Measurements from ENCODE around the gene DLST.

The DLST gene

DNA sequence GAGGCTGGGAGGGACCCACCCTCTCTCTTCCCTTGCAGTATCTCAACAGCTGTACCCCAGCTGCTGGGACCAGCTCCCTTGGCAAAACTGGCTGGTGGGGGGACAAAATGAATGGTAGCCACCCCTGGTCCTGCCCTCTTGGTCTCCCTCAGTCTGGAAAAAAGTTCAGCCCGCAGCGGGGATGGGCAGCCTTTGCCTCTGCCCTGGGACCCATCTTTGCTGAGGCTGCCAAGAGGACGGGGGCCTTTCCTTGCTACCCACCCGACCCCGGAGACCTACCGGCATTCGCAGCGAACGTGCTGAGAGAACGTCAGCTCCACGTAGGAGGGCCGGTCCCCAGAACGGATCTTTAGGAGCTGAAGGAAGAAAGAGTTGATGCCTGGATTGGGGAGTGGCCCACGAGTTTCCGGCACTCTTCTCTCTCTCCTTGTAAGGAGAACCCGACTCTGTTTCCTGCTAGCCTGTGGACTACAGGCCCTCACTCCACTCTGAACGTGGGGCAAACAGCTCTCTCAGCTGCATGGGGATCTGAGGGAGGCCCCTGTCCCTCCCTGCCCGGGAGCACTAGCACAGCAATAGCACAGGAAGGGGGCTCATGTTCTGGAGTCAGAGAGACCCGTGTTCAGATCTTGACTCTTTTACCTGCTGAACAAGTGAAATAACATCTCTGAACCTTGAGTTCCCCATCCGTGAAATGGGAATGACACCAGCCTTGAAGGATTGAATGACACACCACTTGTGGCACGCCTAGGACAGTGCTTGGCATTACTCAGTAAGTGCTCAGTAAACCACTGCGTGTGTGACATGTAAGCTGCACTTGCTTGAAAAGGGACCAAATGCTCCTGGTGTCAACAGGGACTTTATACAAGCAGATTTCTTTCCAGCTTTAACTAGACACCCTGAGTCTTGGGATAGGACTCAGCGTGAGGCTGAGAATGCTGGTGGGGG lies 66.8 kb downstream of the DLST start:
- DNase-seq: no peak
- no peaks in the 10 kb centered on the region for H3K9me3 Mint-ChIP-seq
- no peak for ATAC-seq (replicated peaks)
- no peak overlapping the region for H3K4me3 Mint-ChIP-seq
- peaks cover 14 to 30% of the 10 kb centered on the region in 2 donors for H3K27me3 Mint-ChIP-seq
- no peaks in the 10 kb centered on the region for H3K36me3 Mint-ChIP-seq (ENCODE audit: insufficient read depth)
- H3K4me1 Mint-ChIP-seq (ENCODE audit: low read depth in 2 of 2): peaks cover 7 to 8% of the 10 kb centered on the region in 2 donors
- H3K27ac Mint-ChIP-seq: no peak overlapping the region

DNA sequence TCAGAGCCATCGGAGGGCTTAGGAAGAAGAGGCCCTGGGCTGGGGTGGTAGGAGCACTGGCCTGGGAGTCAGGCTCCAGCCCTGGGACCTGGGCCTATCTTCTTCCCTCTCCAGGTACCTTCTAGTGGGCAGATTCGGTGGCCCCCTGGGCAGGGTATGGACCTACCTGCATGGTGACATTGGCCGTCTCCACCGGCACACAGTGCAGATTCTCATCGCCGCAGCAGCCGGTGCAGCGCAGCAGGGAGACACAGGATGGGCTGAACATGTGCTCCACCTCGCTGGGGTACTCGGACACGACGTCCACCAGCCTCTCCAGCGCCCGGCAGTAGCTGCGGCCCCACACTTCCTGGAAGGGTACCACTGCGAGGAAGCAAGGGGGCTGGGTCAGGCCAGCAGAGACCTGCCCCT lies 67.5 kb downstream of the DLST start:
- no peak for ATAC-seq (replicated peaks)

GRCh38 chr14:74949859-74950573 lies 68.3 kb downstream of the DLST start:
- Mint-ChIP-seq H3K27me3 (peaks cover 14 to 34% of the 10 kb centered on the region in 2 donors), H3K36me3 (ENCODE audit: insufficient read depth) (no peaks in the 10 kb centered on the region), H3K4me1 (ENCODE audit: low read depth in 2 of 2) (peaks cover 7 to 8% of the 10 kb centered on the region in 2 donors), H3K4me3 (no peak overlapping the region), H3K27ac (peak overlapping the region in 1 of 2 donors; percentile 32), H3K9me3 (no peaks in the 10 kb centered on the region)
- DNase-seq (no peak), ATAC-seq (replicated peaks) (no peak)

More for the DNA sequence above, 67.5 kb downstream of the DLST start:
- Mint-ChIP-seq H3K9me3 (no peaks in the 10 kb centered on the region), H3K4me3 (no peak overlapping the region), H3K27ac (peak overlapping the region in 1 of 2 donors; percentile 32), H3K4me1 (ENCODE audit: low read depth in 2 of 2) (peaks cover 7 to 8% of the 10 kb centered on the region in 2 donors), H3K27me3 (peaks cover 14 to 34% of the 10 kb centered on the region in 2 donors), H3K36me3 (ENCODE audit: insufficient read depth) (no peaks in the 10 kb centered on the region)
- DNase-seq: no peak

DNA sequence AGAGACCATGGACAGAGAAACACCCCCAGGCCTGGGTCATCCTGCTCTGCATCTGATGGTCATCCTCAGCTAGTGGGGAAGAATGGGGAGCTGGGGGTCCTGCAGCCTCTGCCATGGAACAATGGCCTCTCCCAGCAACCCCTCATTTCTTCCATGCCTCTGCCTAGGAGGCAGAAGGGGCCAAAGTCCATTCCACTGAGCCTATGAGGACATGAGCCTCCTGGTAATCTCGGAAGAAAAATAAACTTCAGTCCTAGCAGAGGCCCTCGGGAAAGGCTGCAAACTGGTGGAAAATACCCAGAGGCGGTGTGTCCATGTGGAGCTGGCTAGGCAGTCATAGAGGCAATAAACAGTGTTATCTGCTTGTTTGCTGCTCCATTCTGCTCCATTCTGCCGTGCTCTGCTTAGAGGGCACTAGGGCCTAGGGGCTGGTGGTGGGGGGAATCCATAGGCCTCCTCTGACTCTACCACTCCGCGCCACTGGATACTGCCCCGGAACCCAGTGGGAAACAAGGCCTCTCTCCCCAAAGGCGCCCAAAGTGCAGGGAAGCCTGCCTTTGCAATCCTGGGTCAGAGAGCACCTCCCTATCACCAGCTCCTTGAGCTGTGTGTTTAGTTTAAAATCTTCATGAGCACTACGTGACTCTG lies 69.2 kb downstream of the DLST start:
- DNase-seq (no peak), ATAC-seq (replicated peaks) (no peak)
- no peaks in the 10 kb centered on the region for H3K9me3 Mint-ChIP-seq
- H3K4me1 Mint-ChIP-seq (ENCODE audit: low read depth in 2 of 2): peaks cover 7 to 8% of the 10 kb centered on the region in 2 donors
- H3K4me3 Mint-ChIP-seq: no peak overlapping the region
- H3K27me3 Mint-ChIP-seq: peaks cover 14 to 34% of the 10 kb centered on the region in 2 donors
- no peaks in the 10 kb centered on the region for H3K36me3 Mint-ChIP-seq (ENCODE audit: insufficient read depth)
- H3K27ac Mint-ChIP-seq: no peak overlapping the region

GRCh38 chr14:74951443-74952179 lies 69.9 kb downstream of the DLST start:
- H3K27ac Mint-ChIP-seq: no peak overlapping the region
- no peaks in the 10 kb centered on the region for H3K9me3 Mint-ChIP-seq
- H3K27me3 Mint-ChIP-seq: peaks cover 14 to 41% of the 10 kb centered on the region in 2 donors

DNA sequence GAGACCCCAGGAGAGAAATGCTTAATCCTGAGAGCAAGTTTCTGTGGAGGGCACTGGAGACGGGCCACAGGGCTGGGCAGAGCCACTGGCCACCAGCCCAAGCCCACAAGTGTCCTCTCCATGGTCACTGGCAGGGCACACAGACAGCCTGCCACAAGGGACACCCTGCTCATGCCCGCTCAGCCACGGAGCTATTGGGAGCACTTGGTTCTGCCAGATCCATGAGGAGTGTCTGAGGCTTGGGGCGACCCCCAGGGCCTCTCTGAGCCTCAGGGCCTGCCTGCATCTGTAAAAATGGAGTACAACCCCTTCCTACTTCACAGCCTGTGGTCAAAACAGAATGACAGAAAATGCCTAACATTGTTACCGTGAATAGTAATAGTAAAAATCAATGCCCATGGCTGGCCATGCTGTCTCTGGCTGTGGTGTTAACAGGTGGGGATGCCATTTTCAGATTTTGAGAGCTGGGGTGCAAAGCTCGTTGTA lies 70.5 kb downstream of the DLST start:
- Mint-ChIP-seq H3K9me3 (no peaks in the 10 kb centered on the region), H3K27me3 (peaks cover 14 to 46% of the 10 kb centered on the region in 2 donors), H3K27ac (no peak overlapping the region), H3K4me1 (ENCODE audit: low read depth in 2 of 2) (peaks cover 0 to 2% of the 10 kb centered on the region in 2 donors), H3K4me3 (no peak overlapping the region), H3K36me3 (ENCODE audit: insufficient read depth) (no peaks in the 10 kb centered on the region)
- DNase-seq (no peak), ATAC-seq (replicated peaks) (no peak)

More at GRCh38 chr14:74951443-74952179, 69.9 kb downstream of the DLST start:
- Mint-ChIP-seq H3K36me3 (ENCODE audit: insufficient read depth) (no peaks in the 10 kb centered on the region), H3K4me3 (no peak overlapping the region), H3K4me1 (ENCODE audit: low read depth in 2 of 2) (peaks cover 1 to 3% of the 10 kb centered on the region in 2 donors)
- ATAC-seq (replicated peaks) (no peak), DNase-seq (no peak)

DNA sequence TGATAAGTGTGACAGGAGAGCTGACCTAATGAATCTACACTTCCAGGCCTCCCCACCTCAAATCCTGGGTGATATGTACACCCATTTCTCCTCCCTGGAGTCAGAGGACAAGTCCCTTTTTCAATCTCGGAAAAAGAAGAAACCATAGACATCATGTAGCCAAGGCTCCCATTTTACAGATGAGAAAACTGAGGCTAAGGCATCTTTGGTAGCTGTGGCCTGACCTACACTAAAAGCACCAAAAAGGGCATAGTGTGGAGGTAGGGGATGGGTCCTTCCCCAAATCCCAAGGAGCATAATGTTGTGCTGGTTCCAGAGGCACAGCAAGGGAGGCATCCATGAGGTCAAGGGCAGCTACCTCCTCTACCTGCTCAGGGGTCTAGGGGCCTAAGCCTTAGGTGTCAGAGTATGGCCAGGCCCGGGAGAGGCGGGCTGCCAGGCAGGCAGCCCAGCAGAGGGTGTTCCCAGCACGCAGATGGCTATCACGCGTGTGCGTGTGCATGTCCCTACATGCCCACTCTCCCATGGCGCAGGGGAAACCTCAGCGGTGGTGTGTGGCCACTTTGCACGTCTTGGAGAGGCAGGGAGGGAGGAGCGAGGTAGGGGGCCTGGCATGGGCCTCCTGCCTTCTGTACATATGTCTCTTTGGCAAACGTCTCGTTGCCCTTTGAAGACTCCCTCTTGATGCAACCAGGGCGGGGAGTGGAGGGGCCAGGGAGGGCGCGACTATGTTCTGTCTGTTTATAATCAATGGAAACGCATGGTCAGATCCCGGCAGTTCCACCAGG lies 71.2 kb downstream of the DLST start:
- no peaks in the 10 kb centered on the region for H3K9me3 Mint-ChIP-seq
- H3K27me3 Mint-ChIP-seq: peaks cover 14 to 46% of the 10 kb centered on the region in 2 donors
- DNase-seq: no peak
- H3K4me3 Mint-ChIP-seq: no peak overlapping the region
- peaks cover 0 to 2% of the 10 kb centered on the region in 2 donors for H3K4me1 Mint-ChIP-seq (ENCODE audit: low read depth in 2 of 2)
- H3K27ac Mint-ChIP-seq: no peak overlapping the region
- no peak for ATAC-seq (replicated peaks)
- H3K36me3 Mint-ChIP-seq (ENCODE audit: insufficient read depth): no peaks in the 10 kb centered on the region

All from effector memory CD8-positive, alpha-beta T cell (primary cell).